ELR (cell line): ENCODE data around the gene ZNF384.
A peak's percentile ranks its signal among the peaks of the same experiment; 100 is the strongest.

Source experiments
- DNase-seq: peaks from one replicate; pipeline ENCODE4 v3.0.0-alpha.2; 2015; ENCODE audit warnings: low read depth

The ZNF384 gene

GRCh38 chr12:6653342-6653741 lies 35.8 kb downstream of the ZNF384 start:
- no peak for DNase-seq

- no peak for DNase-seq
These were observed 36.8 kb downstream of the ZNF384 start for GRCh38 chr12:6652391-6652790.

DNA sequence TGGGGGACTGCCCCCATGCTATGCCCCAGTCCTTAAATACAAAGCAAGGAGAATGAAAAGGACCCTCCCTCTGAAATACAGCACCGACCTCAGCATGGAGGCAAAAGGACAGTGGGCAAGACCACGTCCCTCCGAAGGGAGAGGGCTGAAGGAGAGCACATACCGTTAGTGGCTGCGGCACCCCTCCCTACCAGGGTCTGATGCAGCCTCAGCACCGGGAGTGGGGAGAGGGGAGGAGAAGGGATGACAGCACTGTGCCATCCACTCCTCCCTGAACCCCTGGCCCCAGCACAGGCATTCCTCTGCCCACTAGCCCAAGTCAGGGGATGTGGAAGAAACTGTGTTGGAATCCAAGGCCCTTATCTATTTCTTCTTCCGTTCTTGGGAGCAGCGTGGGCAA lies 38.3 kb downstream of the ZNF384 start:
- no peak for DNase-seq

DNA sequence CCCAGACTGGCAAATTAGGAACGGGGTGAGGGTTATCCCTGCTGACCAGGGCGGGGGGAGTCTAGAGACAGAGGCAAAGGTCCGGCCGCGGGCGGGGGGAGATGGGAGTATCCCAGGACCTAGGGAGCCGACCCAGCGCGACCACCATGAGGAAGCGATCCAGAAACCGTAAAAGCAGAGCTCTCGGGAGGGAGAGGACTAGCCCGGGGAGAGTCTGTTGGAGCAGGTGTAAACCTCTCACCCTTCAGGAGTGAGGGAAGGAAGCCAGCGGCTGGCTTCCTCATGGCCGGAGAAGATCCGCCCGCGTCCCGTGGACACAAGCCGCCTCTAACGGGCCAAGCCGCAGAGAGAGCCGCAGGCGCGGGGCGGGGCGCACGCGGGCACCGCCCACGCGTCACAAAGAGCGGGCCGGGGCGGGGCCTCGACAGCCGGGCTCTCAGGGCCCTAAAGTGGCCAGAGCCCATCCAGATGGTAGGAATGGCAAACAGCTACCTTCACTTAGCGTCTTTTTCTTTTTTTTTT lies 42.0 kb downstream of the ZNF384 start, which contains the start of gene ACRBP:
Gene ACRBP (minus strand): TSS at position 350 of the 522 bp plus-strand sequence. CDS start 66 bp downstream, at position 284.
- DNase-seq, result no peak

DNA sequence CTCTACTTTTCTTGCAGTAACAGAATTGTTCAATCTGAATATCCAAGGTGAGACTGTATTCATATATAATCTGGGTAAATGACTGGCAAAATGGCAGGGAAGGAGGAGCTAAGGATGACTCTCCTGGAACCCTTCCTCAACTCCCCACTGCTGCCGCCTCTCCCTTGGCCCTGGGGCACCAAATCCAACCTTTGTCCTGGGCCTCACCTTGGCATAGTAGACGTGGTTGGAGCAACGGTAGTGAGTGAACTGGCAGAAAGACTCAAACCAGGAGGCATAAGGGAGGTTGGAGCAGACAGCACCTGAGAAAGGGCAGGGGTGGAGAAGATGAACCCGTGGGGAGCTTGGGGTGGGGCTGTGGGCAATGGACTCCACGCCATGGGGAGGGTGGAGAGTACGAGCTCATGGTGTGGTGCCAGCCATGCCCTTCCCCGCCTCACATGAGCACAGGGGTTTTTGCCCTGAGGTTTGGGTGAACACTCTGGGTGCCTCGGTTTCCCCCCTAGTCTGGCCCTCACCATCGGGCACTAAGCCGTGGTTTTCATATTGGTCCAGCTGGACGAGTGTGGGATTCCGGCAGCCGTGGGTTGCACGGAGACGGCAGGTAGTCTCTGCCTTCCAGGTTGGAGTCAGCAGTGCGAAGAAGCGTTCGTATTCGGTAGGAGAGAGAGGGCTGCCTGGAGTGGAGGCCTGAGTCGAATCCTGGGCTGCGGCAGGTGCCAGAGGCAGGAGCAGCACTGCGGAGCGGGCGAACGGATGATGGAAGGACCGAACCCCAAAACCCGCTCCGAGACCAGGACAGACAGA lies 42.7 kb downstream of the ZNF384 start:
- no peak for DNase-seq

GRCh38 chr12:6644903-6645302 lies 44.3 kb downstream of the ZNF384 start:
- DNase-seq, result no peak

GRCh38 chr12:6644257-6644596 lies 44.9 kb downstream of the ZNF384 start:
- DNase-seq, result no peak

GRCh38 chr12:6643569-6644256 lies 45.5 kb downstream of the ZNF384 start:
- no peak for DNase-seq

- DNase-seq, result no peak
These were observed 48.0 kb downstream of the ZNF384 start for GRCh38 chr12:6641131-6641530.

GRCh38 chr12:6640497-6640896 lies 48.7 kb downstream of the ZNF384 start:
- DNase-seq, result no peak

GRCh38 chr12:6639151-6639801 lies 49.9 kb downstream of the ZNF384 start:
- no peak for DNase-seq

DNA sequence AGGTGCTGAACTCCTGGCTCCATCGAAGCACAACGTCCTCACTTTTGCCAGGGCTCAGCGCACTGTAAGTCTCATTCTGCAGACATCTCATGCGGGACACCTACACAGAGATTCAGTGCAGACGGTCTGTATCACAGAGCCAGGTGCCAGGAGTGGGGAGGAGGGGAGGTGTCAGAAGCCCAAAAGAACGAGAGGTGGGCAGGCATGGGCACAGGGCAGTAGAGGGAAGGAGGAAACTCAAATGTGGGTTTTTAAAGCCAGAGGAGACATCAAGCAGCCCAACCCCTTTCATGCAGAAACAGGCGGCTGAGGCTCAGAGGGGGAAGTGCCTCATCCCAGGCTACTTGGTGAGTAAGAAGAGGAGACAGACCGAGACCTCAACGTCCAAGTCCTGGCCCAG lies 50.9 kb downstream of the ZNF384 start:
- no peak for DNase-seq

- DNase-seq, result peak; percentile 40
These were observed 53.2 kb downstream of the ZNF384 start, which contains the start of gene LPAR5 for GRCh38 chr12:6635856-6636531. TSS of gene LPAR5 (minus strand) at chr12:6635959. CDS start at chr12:6621248, 14,711 bp downstream.

DNA sequence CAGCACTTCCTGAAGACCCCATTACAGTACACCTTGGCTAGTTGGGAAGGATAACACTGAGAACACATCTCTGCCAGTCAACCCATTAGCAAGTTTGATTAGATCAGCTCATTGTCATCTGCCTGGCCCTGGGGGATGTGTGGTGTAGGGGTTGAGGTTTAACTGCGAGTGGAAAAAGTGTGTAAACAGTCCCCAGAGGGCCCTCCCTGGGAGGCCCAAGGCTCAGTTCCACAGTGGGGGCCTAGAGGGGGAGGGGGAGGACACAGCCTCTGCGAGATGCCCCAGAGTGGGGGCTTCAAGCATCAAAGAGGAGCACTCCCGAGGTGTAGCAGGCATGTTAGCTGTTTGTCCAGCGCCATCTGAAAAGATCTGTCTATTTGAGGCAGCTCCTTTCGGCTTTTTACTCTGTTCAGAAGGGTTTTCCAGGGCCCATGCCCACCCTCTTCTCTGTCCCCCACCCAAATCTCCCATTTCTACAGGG lies 53.8 kb downstream of the ZNF384 start:
- no peak for DNase-seq

DNA sequence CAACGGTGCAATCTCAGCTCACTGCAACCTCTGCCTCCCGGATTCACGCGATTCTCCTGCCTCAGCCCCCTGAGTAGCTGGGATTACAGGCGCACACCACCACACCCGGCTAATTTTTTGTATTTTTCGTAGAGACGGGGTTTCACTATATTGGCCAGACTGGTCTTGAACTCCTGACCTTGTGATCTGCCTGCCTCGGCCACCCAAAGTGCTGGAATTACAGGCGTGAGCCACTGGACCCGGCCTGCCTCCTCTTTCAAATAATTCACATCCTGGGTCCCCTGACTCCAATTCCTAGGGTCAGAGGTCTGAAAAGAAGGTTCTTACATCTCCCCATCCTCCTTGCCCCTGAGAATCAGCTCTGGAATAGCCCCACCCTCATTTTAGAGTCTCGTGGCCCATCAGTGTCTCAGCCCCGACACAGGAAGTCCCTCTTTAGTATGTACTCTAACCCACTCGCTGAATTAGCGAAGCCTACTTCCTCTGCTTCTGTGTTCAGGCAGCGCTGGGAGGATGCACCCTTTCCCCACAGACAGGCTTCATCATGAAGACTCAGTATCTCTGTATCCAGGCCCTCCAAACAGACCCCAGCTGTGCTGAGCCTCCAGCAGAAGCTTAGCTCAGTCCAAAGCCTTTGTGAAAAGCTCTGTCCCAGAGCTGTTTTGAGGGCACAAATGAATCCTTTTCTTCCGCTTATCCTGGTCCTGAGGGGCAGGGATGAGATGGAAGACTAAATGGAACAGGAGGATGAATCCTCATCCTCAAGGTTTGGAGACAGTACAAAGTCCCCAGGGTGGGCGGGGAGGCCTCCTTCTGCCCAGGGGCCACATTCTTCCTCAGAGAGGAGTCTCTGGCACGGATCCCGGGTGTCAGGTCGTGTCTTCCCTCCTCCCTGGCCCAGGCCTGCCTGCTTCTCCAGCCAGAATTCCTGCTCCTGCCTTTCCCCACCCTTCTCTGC lies 56.9 kb downstream of the ZNF384 start:
- no peak for DNase-seq

DNA sequence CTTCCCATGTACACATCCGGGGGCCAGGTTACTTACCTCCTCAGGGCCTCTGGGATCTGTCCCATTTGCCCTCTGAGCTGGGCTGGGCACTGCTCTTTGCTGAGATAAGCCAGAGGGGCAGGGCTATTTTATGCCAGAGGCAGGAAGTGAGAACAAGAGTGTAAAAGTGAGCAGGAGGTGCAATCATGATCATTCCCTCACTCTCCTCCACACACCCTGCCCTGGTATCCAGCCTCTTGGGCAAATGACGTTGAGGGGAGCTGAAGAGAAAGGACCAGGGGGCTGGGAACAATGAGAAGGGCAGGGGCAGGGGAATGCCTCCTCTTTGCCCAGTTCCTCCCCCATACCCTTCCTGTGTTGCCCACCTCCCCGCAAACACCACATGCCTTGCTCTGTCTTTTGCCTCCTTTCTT lies 57.6 kb downstream of the ZNF384 start:
- DNase-seq, result no peak

- no peak for DNase-seq
These were observed 58.4 kb downstream of the ZNF384 start for GRCh38 chr12:6630736-6631135.

DNA sequence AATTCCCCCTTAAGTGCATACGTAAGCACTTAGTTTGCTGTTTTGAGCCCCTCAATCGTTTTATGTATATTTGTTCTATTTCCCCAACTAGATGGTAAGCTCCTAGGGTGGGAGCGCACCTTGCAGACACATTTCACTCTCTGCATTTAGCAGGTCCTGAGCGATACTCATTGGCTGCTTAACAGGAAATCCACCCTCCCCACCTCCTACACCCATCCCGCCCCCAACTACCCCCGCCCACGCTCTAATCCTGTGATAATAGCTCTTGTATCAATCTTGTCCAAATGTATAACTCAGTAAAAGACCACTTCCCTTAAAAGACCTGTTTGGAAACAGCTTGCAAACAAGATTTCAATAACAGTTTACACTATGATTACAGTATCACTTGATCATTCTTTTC lies 61.6 kb downstream of the ZNF384 start:
- no peak for DNase-seq

- no peak for DNase-seq
These were observed 62.4 kb downstream of the ZNF384 start for GRCh38 chr12:6626654-6627283.

DNA sequence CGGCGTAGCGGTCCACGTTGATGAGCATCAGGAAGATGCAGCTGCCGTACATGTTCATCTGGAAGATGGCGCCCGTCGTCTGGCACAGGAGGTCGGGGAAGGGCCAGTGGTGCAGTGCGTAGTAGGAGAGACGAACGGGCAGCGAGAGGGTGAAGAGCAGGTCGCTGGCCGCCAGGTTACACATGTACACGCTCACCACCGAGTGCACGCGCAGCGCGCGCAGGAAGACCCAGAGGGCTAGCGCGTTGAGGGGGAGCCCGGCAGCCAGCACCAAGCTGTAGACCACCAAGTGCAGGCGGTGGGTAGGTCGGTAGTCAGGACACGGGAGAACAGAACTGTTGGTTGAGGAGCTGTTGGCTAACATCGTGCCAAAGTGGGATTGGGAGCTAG lies 68.3 kb downstream of the ZNF384 start:
- DNase-seq, result no peak
